Stromal cell of bone marrow (primary cell): ENCODE data around the gene RBFOX1.

Source experiments
- DNase-seq: peaks from one replicate; pipeline ENCODE4 v3.0.0-alpha.2; 2012; ENCODE audit warnings: low read depth

RBFOX1 gene

GRCh38 chr16:7373776-7374175 is 41.1 kb downstream of the RBFOX1 start:
- DNase-seq = no peak

- no peak for DNase-seq
Measured at GRCh38 chr16:7374614-7375174, 42.0 kb downstream of the RBFOX1 start.

GRCh38 chr16:7376227-7376626 is 43.6 kb downstream of the RBFOX1 start:
- no peak for DNase-seq

- DNase-seq = no peak
Measured at GRCh38 chr16:7377231-7377630, 44.6 kb downstream of the RBFOX1 start.

- DNase-seq = no peak
Measured at GRCh38 chr16:7378024-7378695, 45.5 kb downstream of the RBFOX1 start.

- no peak for DNase-seq
Measured at GRCh38 chr16:7380441-7380840, 47.8 kb downstream of the RBFOX1 start.

- DNase-seq = no peak
Measured at GRCh38 chr16:7380911-7381310, 48.3 kb downstream of the RBFOX1 start.

GRCh38 chr16:7381671-7382070 is 49.0 kb downstream of the RBFOX1 start:
- no peak for DNase-seq

GRCh38 chr16:7382521-7382920 is 49.9 kb downstream of the RBFOX1 start:
- no peak for DNase-seq

GRCh38 chr16:7390974-7391373 is 58.3 kb downstream of the RBFOX1 start:
- no peak for DNase-seq

GRCh38 chr16:7391694-7392093 is 59.0 kb downstream of the RBFOX1 start:
- no peak for DNase-seq

GRCh38 chr16:7392206-7392605 is 59.6 kb downstream of the RBFOX1 start:
- no peak for DNase-seq

GRCh38 chr16:7393680-7394079 is 61.0 kb downstream of the RBFOX1 start:
- DNase-seq = no peak

- no peak for DNase-seq
Measured at GRCh38 chr16:7394720-7395336, 62.2 kb downstream of the RBFOX1 start.

GRCh38 chr16:7397901-7398300 is 65.3 kb downstream of the RBFOX1 start:
- DNase-seq = no peak

GRCh38 chr16:7398536-7398935 is 65.9 kb downstream of the RBFOX1 start:
- DNase-seq = no peak

- DNase-seq = no peak
Measured at GRCh38 chr16:7399296-7399695, 66.7 kb downstream of the RBFOX1 start.

GRCh38 chr16:7400117-7400890 is 67.7 kb downstream of the RBFOX1 start:
- DNase-seq = no peak

- no peak for DNase-seq
Measured at GRCh38 chr16:7404217-7404616, 71.6 kb downstream of the RBFOX1 start.

GRCh38 chr16:7405166-7405565 is 72.5 kb downstream of the RBFOX1 start:
- DNase-seq = no peak

GRCh38 chr16:7408700-7409365 is 76.2 kb downstream of the RBFOX1 start:
- DNase-seq = no peak

GRCh38 chr16:7419441-7419840 is 86.8 kb downstream of the RBFOX1 start:
- no peak for DNase-seq
